SK-N-MC (cell line): Measurements from ENCODE around the gene PDE4B.

Experiments used
- DNase-seq: peaks from one replicate; pipeline ENCODE4 v3.0.0-alpha.2; 2011; ENCODE audit warnings: low read depth, low spot score
- H3K27ac ChIP-seq: fragments of 200-600 bp; sonication (generic); 2 replicates; pipeline ENCODE4 v1.5.1; 2016; ENCODE audit warnings: mixed run types
- H3K36me3 ChIP-seq: fragments of 200-600 bp; sonication (generic); 2 replicates; pipeline ENCODE4 v1.6.1; 2017; ENCODE audit warnings: antibody characterized with exemption, low read length, mixed read lengths; ENCODE audit not compliant: insufficient read depth
- H3K4me3 ChIP-seq: fragments of 200-600 bp; sonication (generic); 2 replicates; pipeline ENCODE4 v1.5.1; 2016
- H3K9ac ChIP-seq: fragments of 200-600 bp; sonication (generic); 2 replicates; pipeline ENCODE4 v1.8.0; 2017; ENCODE audit warnings: mixed run types, mixed read lengths; ENCODE audit not compliant: insufficient read length
- H3K9me3 ChIP-seq: fragments of 200-600 bp; sonication (generic); 2 replicates; pipeline ENCODE4 v1.6.1; 2017; ENCODE audit warnings: low read depth, mild to moderate bottlenecking, antibody characterized with exemption, low read length, moderate library complexity, mixed read lengths
- EZH2 ChIP-seq: fragments of 200-600 bp; sonication (generic); IDR thresholded peaks from one replicate; pipeline ENCODE4 v1.6.1; 2017; ENCODE audit warnings: antibody characterized with exemption
- FOXP2 ChIP-seq: optimal IDR thresholded peaks from 2 replicates; pipeline ENCODE3; 2011; ENCODE audit warnings: mild to moderate bottlenecking, moderate library complexity; ENCODE audit not compliant: insufficient read depth; ENCODE audit errors: extremely low read length, control extremely low read depth
- POLR2AphosphoS5 ChIP-seq: IDR thresholded peaks from 2 replicates; pipeline ENCODE4 v1.6.1; 2012; ENCODE audit warnings: mild to moderate bottlenecking, low read depth, low read length, borderline replicate concordance

PDE4B gene

GRCh38 chr1:66266756-66267155, 474.1 kb downstream of the PDE4B start:
- H3K9me3 ChIP-seq: no peaks in the 10 kb centered on the region
- no peak for TF ChIP-seq POLR2AphosphoS5
- no peak for TF ChIP-seq EZH2
- no peak for TF ChIP-seq FOXP2
- no peak overlapping the region for H3K9ac ChIP-seq
- no peaks in the 10 kb centered on the region for H3K36me3 ChIP-seq
- H3K27ac ChIP-seq: no peak overlapping the region
- no peak for DNase-seq
- H3K4me3 ChIP-seq: no peak overlapping the region

GRCh38 chr1:66267201-66267940, 474.7 kb downstream of the PDE4B start:
- Histone ChIP-seq H3K9me3 (no peaks in the 10 kb centered on the region), H3K4me3 (no peak overlapping the region), H3K36me3 (no peaks in the 10 kb centered on the region), H3K27ac (no peak overlapping the region), H3K9ac (no peak overlapping the region)
- no peak for DNase-seq
- TF ChIP-seq EZH2: no peak
- no peak for TF ChIP-seq POLR2AphosphoS5
- no peak for TF ChIP-seq FOXP2

- H3K9ac ChIP-seq: no peak overlapping the region
- no peak overlapping the region for H3K27ac ChIP-seq
- H3K4me3 ChIP-seq: no peak overlapping the region
- no peak for TF ChIP-seq FOXP2
- TF ChIP-seq EZH2: no peak
- TF ChIP-seq POLR2AphosphoS5: no peak
- no peaks in the 10 kb centered on the region for H3K9me3 ChIP-seq
- DNase-seq: no peak
- no peaks in the 10 kb centered on the region for H3K36me3 ChIP-seq
These were observed 476.5 kb downstream of the PDE4B start for GRCh38 chr1:66269222-66269621.

- TF ChIP-seq EZH2: no peak
- TF ChIP-seq FOXP2: no peak
- TF ChIP-seq POLR2AphosphoS5: no peak
- Histone ChIP-seq H3K36me3 (no peaks in the 10 kb centered on the region), H3K9me3 (no peaks in the 10 kb centered on the region), H3K4me3 (no peak overlapping the region), H3K27ac (peak overlapping the region; percentile 25), H3K9ac (no peak overlapping the region)
- DNase-seq: no peak
These were observed 477.6 kb downstream of the PDE4B start for GRCh38 chr1:66270119-66270812.

- peak; percentile 97 for DNase-seq
- H3K4me3 ChIP-seq: peak overlapping the region; percentile 66
- no peaks in the 10 kb centered on the region for H3K9me3 ChIP-seq
- TF ChIP-seq POLR2AphosphoS5 (peak; percentile 79), FOXP2 (peak; percentile 94), EZH2 (no peak)
- H3K27ac ChIP-seq: peak overlapping the region; percentile 96
- H3K9ac ChIP-seq: peak overlapping the region; percentile 71
- no peaks in the 10 kb centered on the region for H3K36me3 ChIP-seq
These were observed 478.7 kb downstream of the PDE4B start for GRCh38 chr1:66271216-66271903.

GRCh38 chr1:66271904-66272254, 479.2 kb downstream of the PDE4B start:
- peak overlapping the region; percentile 66; the same call in 1 of the 2 replicates for H3K4me3 ChIP-seq
- peak overlapping the region; percentile 71 for H3K9ac ChIP-seq

GRCh38 chr1:66273656-66274055, 481.0 kb downstream of the PDE4B start:
- H3K36me3 ChIP-seq: no peaks in the 10 kb centered on the region
- no peak overlapping the region for H3K9ac ChIP-seq
- H3K27ac ChIP-seq: no peak overlapping the region
- no peak for TF ChIP-seq EZH2
- TF ChIP-seq POLR2AphosphoS5: no peak
- no peak overlapping the region for H3K4me3 ChIP-seq
- DNase-seq: no peak
- no peaks in the 10 kb centered on the region for H3K9me3 ChIP-seq

More at GRCh38 chr1:66271904-66272254, 479.2 kb downstream of the PDE4B start:
- no peak for DNase-seq
- no peak for TF ChIP-seq POLR2AphosphoS5
- TF ChIP-seq EZH2: no peak
- TF ChIP-seq FOXP2: no peak
- Histone ChIP-seq H3K36me3 (no peaks in the 10 kb centered on the region), H3K27ac (peak overlapping the region; percentile 96), H3K9me3 (no peaks in the 10 kb centered on the region)

- TF ChIP-seq FOXP2 (no peak), POLR2AphosphoS5 (no peak), EZH2 (no peak)
- H3K9ac ChIP-seq: no peak overlapping the region
- no peak overlapping the region for H3K4me3 ChIP-seq
- H3K27ac ChIP-seq: no peak overlapping the region
- no peaks in the 10 kb centered on the region for H3K36me3 ChIP-seq
- H3K9me3 ChIP-seq: no peaks in the 10 kb centered on the region
- DNase-seq: no peak
These were observed 481.9 kb downstream of the PDE4B start for GRCh38 chr1:66274634-66275033.

GRCh38 chr1:66275083-66275482, 482.4 kb downstream of the PDE4B start:
- Histone ChIP-seq H3K36me3 (no peaks in the 10 kb centered on the region), H3K9ac (no peak overlapping the region), H3K27ac (no peak overlapping the region), H3K9me3 (no peaks in the 10 kb centered on the region), H3K4me3 (no peak overlapping the region)
- no peak for DNase-seq
- TF ChIP-seq EZH2 (no peak), FOXP2 (no peak), POLR2AphosphoS5 (no peak)
